Liver (tissue), 3 donors: ENCODE data around the gene WDR74.

Experiments
- EGR1 ChIP-seq, 2 donors: IDR thresholded peaks; 2 replicates each; pipeline ENCODE4 v1.6.1; 2016 to 2018; ENCODE audit warnings: antibody characterized with exemption in 2 of 2, low read depth in 2 of 2
- GABPA ChIP-seq, 2 donors: IDR thresholded peaks in 1 of 2; conservative IDR thresholded peaks in 1 of 2; 2 replicates each; pipeline ENCODE4 v1.6.1; 2016; ENCODE audit warnings: antibody characterized with exemption in 2 of 2, mild to moderate bottlenecking in 1 of 2, moderate library complexity in 1 of 2
- HNF4A ChIP-seq, 2 donors: conservative IDR thresholded peaks; 2 replicates each; pipeline ENCODE4 v1.6.1; 2016; ENCODE audit warnings: antibody characterized with exemption in 2 of 2, mild to moderate bottlenecking in 2 of 2
- JUND ChIP-seq, 2 donors: IDR thresholded peaks; 2 replicates each; pipeline ENCODE4 v1.6.1; 2016; ENCODE audit warnings: antibody characterized with exemption in 2 of 2
- NR2F2 ChIP-seq: IDR thresholded peaks from 2 replicates; pipeline ENCODE4 v1.6.1; 2016; ENCODE audit warnings: antibody characterized with exemption
- RAD21 ChIP-seq, 2 donors: IDR thresholded peaks; 2 replicates each; pipeline ENCODE4 v1.6.1; 2016; ENCODE audit warnings: antibody characterized with exemption in 2 of 2, mild to moderate bottlenecking in 2 of 2
- SP1 ChIP-seq: IDR thresholded peaks from 2 replicates; pipeline ENCODE4 v1.6.1; 2018; ENCODE audit warnings: antibody characterized with exemption, mild to moderate bottlenecking
- TAF1 ChIP-seq: conservative IDR thresholded peaks from 2 replicates; pipeline ENCODE4 v1.6.1; 2016; ENCODE audit warnings: antibody characterized with exemption, mild to moderate bottlenecking
- YY1 ChIP-seq: IDR thresholded peaks from 2 replicates; pipeline ENCODE4 v1.6.1; 2016; ENCODE audit warnings: antibody characterized with exemption, mild to moderate bottlenecking
- TF ChIP-seq, protein P1 (sequence below): fragments of 150-350 bp; IDR thresholded peaks from 2 replicates; pipeline ENCODE4 v1.5.1; 2017; ENCODE audit warnings: improper control_type of control experiment, low read depth, low read length; ENCODE audit not compliant: missing input control
- TF ChIP-seq, protein P2 (sequence below): IDR thresholded peaks from 2 replicates; pipeline ENCODE4 v1.6.1; 2016; ENCODE audit warnings: antibody characterized with exemption, mild to moderate bottlenecking
- TF ChIP-seq, protein P3 (sequence below): IDR thresholded peaks from 2 replicates; pipeline ENCODE4 v1.6.1; 2016; ENCODE audit warnings: antibody characterized with exemption
- donor health status: healthy.
- donor health status: healthy.

DNA sequence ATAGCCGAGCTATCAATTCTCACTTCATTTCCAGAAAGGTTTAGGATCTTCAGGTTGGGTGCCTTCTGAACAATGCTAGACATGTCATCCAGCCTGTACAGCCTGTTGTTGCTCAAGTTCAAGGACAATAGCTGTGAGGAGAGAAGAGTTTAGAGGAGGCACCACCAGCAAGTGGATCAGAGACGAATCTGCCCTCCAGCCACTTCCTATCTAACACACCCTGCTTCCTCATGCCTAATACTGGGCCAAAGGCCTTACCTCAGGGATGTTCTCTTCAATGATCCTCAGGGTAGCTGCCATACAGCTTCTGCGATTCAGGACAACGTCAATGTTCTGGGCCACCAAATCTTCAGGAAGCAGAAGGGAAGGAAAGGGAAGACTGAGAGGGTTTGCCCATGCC lies 38.3 kb downstream of the WDR74 start:
- TF ChIP-seq, protein P1, sequence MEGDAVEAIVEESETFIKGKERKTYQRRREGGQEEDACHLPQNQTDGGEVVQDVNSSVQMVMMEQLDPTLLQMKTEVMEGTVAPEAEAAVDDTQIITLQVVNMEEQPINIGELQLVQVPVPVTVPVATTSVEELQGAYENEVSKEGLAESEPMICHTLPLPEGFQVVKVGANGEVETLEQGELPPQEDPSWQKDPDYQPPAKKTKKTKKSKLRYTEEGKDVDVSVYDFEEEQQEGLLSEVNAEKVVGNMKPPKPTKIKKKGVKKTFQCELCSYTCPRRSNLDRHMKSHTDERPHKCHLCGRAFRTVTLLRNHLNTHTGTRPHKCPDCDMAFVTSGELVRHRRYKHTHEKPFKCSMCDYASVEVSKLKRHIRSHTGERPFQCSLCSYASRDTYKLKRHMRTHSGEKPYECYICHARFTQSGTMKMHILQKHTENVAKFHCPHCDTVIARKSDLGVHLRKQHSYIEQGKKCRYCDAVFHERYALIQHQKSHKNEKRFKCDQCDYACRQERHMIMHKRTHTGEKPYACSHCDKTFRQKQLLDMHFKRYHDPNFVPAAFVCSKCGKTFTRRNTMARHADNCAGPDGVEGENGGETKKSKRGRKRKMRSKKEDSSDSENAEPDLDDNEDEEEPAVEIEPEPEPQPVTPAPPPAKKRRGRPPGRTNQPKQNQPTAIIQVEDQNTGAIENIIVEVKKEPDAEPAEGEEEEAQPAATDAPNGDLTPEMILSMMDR = no peak
- TF ChIP-seq TAF1 (no peak), JUND (IDR thresholded peaks at IDR 0.05) (no peak), NR2F2 (no peak), SP1 (no peak), YY1 (no peak), GABPA (IDR thresholded peaks at IDR 0.05 in 1 of 2, conservative IDR thresholded peaks at IDR 0.05 in 1 of 2) (no peak), EGR1 (IDR thresholded peaks at IDR 0.05; ENCODE audit: low read depth in 2 of 2) (no peak), HNF4A (conservative IDR thresholded peaks at IDR 0.05) (no peak), RAD21 (IDR thresholded peaks at IDR 0.05) (no peak)
- TF ChIP-seq, protein P2, sequence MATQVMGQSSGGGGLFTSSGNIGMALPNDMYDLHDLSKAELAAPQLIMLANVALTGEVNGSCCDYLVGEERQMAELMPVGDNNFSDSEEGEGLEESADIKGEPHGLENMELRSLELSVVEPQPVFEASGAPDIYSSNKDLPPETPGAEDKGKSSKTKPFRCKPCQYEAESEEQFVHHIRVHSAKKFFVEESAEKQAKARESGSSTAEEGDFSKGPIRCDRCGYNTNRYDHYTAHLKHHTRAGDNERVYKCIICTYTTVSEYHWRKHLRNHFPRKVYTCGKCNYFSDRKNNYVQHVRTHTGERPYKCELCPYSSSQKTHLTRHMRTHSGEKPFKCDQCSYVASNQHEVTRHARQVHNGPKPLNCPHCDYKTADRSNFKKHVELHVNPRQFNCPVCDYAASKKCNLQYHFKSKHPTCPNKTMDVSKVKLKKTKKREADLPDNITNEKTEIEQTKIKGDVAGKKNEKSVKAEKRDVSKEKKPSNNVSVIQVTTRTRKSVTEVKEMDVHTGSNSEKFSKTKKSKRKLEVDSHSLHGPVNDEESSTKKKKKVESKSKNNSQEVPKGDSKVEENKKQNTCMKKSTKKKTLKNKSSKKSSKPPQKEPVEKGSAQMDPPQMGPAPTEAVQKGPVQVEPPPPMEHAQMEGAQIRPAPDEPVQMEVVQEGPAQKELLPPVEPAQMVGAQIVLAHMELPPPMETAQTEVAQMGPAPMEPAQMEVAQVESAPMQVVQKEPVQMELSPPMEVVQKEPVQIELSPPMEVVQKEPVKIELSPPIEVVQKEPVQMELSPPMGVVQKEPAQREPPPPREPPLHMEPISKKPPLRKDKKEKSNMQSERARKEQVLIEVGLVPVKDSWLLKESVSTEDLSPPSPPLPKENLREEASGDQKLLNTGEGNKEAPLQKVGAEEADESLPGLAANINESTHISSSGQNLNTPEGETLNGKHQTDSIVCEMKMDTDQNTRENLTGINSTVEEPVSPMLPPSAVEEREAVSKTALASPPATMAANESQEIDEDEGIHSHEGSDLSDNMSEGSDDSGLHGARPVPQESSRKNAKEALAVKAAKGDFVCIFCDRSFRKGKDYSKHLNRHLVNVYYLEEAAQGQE = no peak
- TF ChIP-seq, protein P3, sequence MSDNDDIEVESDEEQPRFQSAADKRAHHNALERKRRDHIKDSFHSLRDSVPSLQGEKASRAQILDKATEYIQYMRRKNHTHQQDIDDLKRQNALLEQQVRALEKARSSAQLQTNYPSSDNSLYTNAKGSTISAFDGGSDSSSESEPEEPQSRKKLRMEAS = no peak
